H1 (cell line): ENCODE measurements around the gene AHRR.

ENCODE experiments used
- CTCF ChIP-seq, 3 experiments: IDR thresholded peaks; 1 replicate in 2 of 3; 2 replicates in 1 of 3; pipeline versions ENCODE4 v1.5.1 to v1.6.1; 2011; ENCODE audit warnings: low read length in 3 of 3, mild to moderate bottlenecking in 3 of 3, inconsistent platforms in 2 of 3, low read depth in 1 of 3, moderate library complexity in 1 of 3; ENCODE audit not compliant: insufficient read depth in 1 of 3; ENCODE audit errors: control extremely low read depth in 1 of 3
- EP300 ChIP-seq, 2 experiments: IDR thresholded peaks; 1 replicate in 1 of 2; 2 replicates in 1 of 2; pipeline ENCODE4 v1.6.1; 2011 to 2012; ENCODE audit warnings: low read depth in 2 of 2, low read length in 2 of 2, mild to moderate bottlenecking in 2 of 2, borderline replicate concordance in 1 of 2, inconsistent platforms in 1 of 2, moderate library complexity in 1 of 2
- RAD21 ChIP-seq, 2 experiments: IDR thresholded peaks in 1 of 2; conservative IDR thresholded peaks in 1 of 2; 2 replicates each; pipeline ENCODE4 v1.6.1; 2011; ENCODE audit warnings: low read depth in 2 of 2, low read length in 2 of 2, improper control_type of control experiment in 1 of 2, inconsistent platforms in 1 of 2, mild to moderate bottlenecking in 1 of 2, moderate library complexity in 1 of 2

- TF ChIP-seq RAD21 (IDR thresholded peaks at IDR 0.05 in 1 of 2, conservative IDR thresholded peaks at IDR 0.05 in 1 of 2; ENCODE audit: low read depth in 2 of 2, low read length in 2 of 2) (no peak), CTCF (IDR thresholded peaks at IDR 0.05; ENCODE audit: control extremely low read depth in 1 of 3, insufficient read depth in 1 of 3, low read depth in 1 of 3, low read length in 3 of 3) (no peak), EP300 (IDR thresholded peaks at IDR 0.05; ENCODE audit: borderline replicate concordance in 1 of 2, low read depth in 2 of 2, low read length in 2 of 2) (no peak)
Measured at GRCh38 chr5:407801-408268, 86.3 kb downstream of the AHRR start.
